K562 (cell line): ENCODE data around the gene CRYBG1.

Experiments
- BRCA1 ChIP-seq, 2 experiments: fragments of 450-650 bp in 1 of 2; sonication (generic) in 1 of 2; formaldehyde crosslinking in 1 of 2; IDR thresholded peaks; 2 replicates each; pipeline versions ENCODE4 v1.5.0 to v1.6.1; 2017 to 2020; ENCODE audit warnings: mild to moderate bottlenecking in 1 of 2, missing genetic modification reagents in 1 of 2
- HDAC2 ChIP-seq: fragments of 450-650 bp; IDR thresholded peaks from 2 replicates; pipeline ENCODE4 v1.6.1; 2016; ENCODE audit warnings: mild to moderate bottlenecking
- RHOXF2B ChIP-seq: fragments of 250-450 bp; sonication (Bioruptor Pico); conservative IDR thresholded peaks from 2 replicates; pipeline ENCODE4 v1.5.1; 2021
- SIN3A ChIP-seq, 2 experiments: fragments of 150-350 bp in 1 of 2; IDR thresholded peaks; 2 replicates each; pipeline ENCODE4 v1.6.1; 2011 to 2016; ENCODE audit warnings: borderline replicate concordance in 2 of 2, low read depth in 2 of 2, low read length in 2 of 2, mild to moderate bottlenecking in 2 of 2, moderate library complexity in 2 of 2; ENCODE audit not compliant: control insufficient read depth in 1 of 2
- TBL1XR1 ChIP-seq, 2 experiments: IDR thresholded peaks; 2 replicates each; pipeline ENCODE4 v1.6.1; 2012; ENCODE audit warnings: improper control_type of control experiment in 2 of 2, low read length in 2 of 2, mild to moderate bottlenecking in 1 of 2
- ZZZ3 ChIP-seq: fragments of 450-650 bp; IDR thresholded peaks from 2 replicates; pipeline ENCODE4 v1.6.1; 2016; ENCODE audit warnings: antibody characterized with exemption, mild to moderate bottlenecking, moderate library complexity
- TF ChIP-seq, protein P1 (sequence below), 3 experiments: IDR thresholded peaks in 2 of 3; conservative IDR thresholded peaks in 1 of 3; 2 replicates each; pipeline ENCODE4 v1.5.1; 2011 to 2012; ENCODE audit warnings: low read length in 3 of 3, mild to moderate bottlenecking in 3 of 3, control low read depth in 2 of 3, improper control_type of control experiment in 1 of 3, inconsistent platforms in 1 of 3, low read depth in 1 of 3, mixed read lengths in 1 of 3, moderate library complexity in 1 of 3; ENCODE audit not compliant: insufficient read depth in 2 of 3

DNA sequence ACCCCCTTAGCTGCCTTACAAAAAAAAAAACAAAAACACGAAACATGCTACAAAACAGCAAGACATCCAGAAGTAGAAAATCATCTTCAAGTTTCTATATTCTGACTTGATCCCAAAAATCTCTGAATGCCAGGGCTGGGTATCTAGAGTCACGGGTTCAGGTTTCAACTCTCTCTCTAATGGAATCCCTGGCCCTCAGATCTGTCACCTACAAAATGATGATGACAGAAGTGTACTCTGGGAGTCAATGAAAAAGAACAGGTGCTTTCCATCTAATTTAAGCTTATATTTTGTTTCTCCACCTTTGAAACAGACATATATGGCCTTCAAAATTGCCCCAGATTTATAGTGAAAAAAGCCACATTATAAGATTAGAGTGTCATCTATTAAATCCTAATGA, 250.5 kb downstream of the CRYBG1 start:
- TF ChIP-seq RHOXF2B (CRISPR knock-in tag) (no peak), HDAC2 (no peak), BRCA1 (IDR thresholded peaks at IDR 0.05) (no peak), BRCA1 (CRISPR knock-in tag; IDR thresholded peaks at IDR 0.05) (no peak), TBL1XR1 (IDR thresholded peaks at IDR 0.05; ENCODE audit: low read length in 2 of 2) (no peak), ZZZ3 (no peak), SIN3A (IDR thresholded peaks at IDR 0.05; ENCODE audit: borderline replicate concordance in 2 of 2, control insufficient read depth in 1 of 2, low read depth in 2 of 2, low read length in 2 of 2) (no peak)
- TF ChIP-seq, protein P1, sequence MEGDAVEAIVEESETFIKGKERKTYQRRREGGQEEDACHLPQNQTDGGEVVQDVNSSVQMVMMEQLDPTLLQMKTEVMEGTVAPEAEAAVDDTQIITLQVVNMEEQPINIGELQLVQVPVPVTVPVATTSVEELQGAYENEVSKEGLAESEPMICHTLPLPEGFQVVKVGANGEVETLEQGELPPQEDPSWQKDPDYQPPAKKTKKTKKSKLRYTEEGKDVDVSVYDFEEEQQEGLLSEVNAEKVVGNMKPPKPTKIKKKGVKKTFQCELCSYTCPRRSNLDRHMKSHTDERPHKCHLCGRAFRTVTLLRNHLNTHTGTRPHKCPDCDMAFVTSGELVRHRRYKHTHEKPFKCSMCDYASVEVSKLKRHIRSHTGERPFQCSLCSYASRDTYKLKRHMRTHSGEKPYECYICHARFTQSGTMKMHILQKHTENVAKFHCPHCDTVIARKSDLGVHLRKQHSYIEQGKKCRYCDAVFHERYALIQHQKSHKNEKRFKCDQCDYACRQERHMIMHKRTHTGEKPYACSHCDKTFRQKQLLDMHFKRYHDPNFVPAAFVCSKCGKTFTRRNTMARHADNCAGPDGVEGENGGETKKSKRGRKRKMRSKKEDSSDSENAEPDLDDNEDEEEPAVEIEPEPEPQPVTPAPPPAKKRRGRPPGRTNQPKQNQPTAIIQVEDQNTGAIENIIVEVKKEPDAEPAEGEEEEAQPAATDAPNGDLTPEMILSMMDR (IDR thresholded peaks at IDR 0.05 in 2 of 3, conservative IDR thresholded peaks at IDR 0.05 in 1 of 3; ENCODE audit: insufficient read depth in 2 of 3, low read depth in 1 of 3, low read length in 3 of 3): no peak
